K562 (cell line): ENCODE measurements around the gene HES4.
A peak's percentile ranks its signal among the peaks of the same experiment; 100 is the strongest.

Source experiments
- EP300 ChIP-seq: IDR thresholded peaks from 2 replicates; pipeline ENCODE4 v1.6.1; 2012; ENCODE audit warnings: low read length, improper control_type of control experiment
- FOXK2 ChIP-seq, 2 experiments: fragments of 450-650 bp; IDR thresholded peaks in 1 of 2; conservative IDR thresholded peaks in 1 of 2; 2 replicates each; pipeline ENCODE4 v1.6.1; 2016; ENCODE audit warnings: low read depth in 2 of 2, mild to moderate bottlenecking in 1 of 2
- PCBP1 ChIP-seq: fragments of 200-400 bp; formaldehyde crosslinking; IDR thresholded peaks from 2 replicates; pipeline ENCODE4 v1.6.1; 2018; ENCODE audit warnings: mild to moderate bottlenecking, low read depth, low read length; ENCODE audit not compliant: poor library complexity, severe bottlenecking
- SP2 ChIP-seq: IDR thresholded peaks from 2 replicates; pipeline ENCODE4 v1.6.1; 2011; ENCODE audit warnings: mild to moderate bottlenecking, low read depth, low read length, moderate library complexity; ENCODE audit not compliant: poor library complexity, severe bottlenecking; ENCODE audit errors: extremely low read depth
- ZNF146 ChIP-seq: IDR thresholded peaks from one replicate; pipeline ENCODE4 v1.6.1; 2018; ENCODE audit warnings: missing compliant biosample characterization; ENCODE audit not compliant: unreplicated experiment
- ZZZ3 ChIP-seq: fragments of 450-650 bp; IDR thresholded peaks from 2 replicates; pipeline ENCODE4 v1.6.1; 2016; ENCODE audit warnings: antibody characterized with exemption, mild to moderate bottlenecking, moderate library complexity
- TF ChIP-seq, protein P1 (sequence below): IDR thresholded peaks from 3 replicates; pipeline ENCODE4 v1.6.1; 2011; ENCODE audit warnings: borderline replicate concordance, mild to moderate bottlenecking; ENCODE audit not compliant: insufficient read length, insufficient read depth

DNA sequence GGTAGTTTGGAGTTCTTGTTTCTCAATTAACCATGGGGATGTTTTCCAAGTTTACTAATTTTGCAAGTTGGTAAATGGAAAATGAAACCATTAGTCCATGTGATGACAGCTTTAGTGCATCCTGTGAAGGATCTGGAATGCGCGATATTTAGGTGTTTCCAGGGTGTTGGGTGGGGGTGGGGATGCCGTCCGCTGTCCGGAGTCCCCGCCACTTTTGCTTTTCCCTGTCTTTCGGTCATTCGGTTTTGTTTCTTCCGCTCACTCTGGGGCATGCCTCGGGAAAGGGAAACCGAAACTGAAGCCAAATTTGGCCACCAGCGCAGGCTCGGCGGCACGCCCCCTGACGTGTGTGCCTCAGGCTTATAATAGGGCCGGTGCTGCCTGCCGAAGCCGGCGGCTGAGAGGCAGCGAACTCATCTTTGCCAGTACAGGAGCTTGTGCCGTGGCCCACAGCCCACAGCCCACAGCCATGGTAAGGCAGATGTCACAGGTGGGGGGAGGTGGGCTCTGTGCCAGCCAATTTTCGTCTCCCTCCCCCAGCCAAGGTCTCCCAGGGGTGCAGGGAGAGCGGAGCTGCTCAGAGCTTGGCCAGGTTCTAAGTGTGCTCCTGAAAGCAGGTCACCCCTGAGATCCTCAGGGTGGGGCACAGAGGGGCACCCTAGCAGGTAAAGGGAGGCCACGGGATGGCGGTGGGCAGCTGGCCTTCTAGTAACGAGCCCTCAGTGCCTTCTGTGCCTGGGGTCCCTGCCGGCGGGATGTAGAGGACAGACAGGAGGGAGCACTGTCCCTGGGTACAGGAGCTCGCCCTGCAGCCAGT is 13.4 kb upstream of the HES4 start, which contains the start of gene ISG15:
- TF ChIP-seq ZNF146 (CRISPR knock-in tag) (no peak), EP300 (peak; percentile 17), FOXK2 (conservative IDR thresholded peaks at IDR 0.05 in 1 of 2, IDR thresholded peaks at IDR 0.05 in 1 of 2; ENCODE audit: low read depth in 2 of 2) (peak; percentile 85 to 89), ZZZ3 (no peak), SP2 (no peak), PCBP1 (no peak)
- TF ChIP-seq, protein P1, sequence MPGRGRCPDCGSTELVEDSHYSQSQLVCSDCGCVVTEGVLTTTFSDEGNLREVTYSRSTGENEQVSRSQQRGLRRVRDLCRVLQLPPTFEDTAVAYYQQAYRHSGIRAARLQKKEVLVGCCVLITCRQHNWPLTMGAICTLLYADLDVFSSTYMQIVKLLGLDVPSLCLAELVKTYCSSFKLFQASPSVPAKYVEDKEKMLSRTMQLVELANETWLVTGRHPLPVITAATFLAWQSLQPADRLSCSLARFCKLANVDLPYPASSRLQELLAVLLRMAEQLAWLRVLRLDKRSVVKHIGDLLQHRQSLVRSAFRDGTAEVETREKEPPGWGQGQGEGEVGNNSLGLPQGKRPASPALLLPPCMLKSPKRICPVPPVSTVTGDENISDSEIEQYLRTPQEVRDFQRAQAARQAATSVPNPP = no peak
